Gastroesophageal sphincter (tissue), 4 donors: ENCODE results near the gene PCNT. TPM values are rescaled to one million over a fixed set of nuclear protein-coding genes. Genes with fewer than 3 reads are reported as not detected.

Experiments used
- ATAC-seq: fragments of 150-250 bp; one replicate; pipeline ENCODE4 v1.9.1; 2016; ENCODE audit warnings: mild to moderate bottlenecking, moderate library complexity
- H3K27ac ChIP-seq, 4 donors: fragments of 200-600 bp; sonication (generic) in 3 of 4; 1 replicate in 3 of 4; 2 replicates in 1 of 4; pipeline ENCODE4 v1.5.1; 2016 to 2019
- H3K27me3 ChIP-seq: fragments of 200-600 bp; sonication (generic); one replicate; pipeline ENCODE4 v1.5.1; 2019
- H3K36me3 ChIP-seq, 2 donors: fragments of 200-600 bp; sonication (generic); one replicate each; pipeline ENCODE4 v1.5.1; 2019; ENCODE audit warnings: control low read depth in 1 of 2
- H3K4me1 ChIP-seq, 3 donors: fragments of 200-600 bp; sonication (generic); 1 replicate in 2 of 3; 2 replicates in 1 of 3; pipeline ENCODE4 v1.5.1; 2016 to 2019; ENCODE audit warnings: control low read depth in 2 of 3
- H3K4me3 ChIP-seq, 2 donors: fragments of 200-600 bp; sonication (generic); one replicate each; pipeline ENCODE4 v1.5.1; 2019; ENCODE audit warnings: mild to moderate bottlenecking in 1 of 2, moderate library complexity in 1 of 2
- H3K9me3 ChIP-seq, 3 donors: fragments of 200-600 bp; sonication (generic); one replicate each; pipeline ENCODE4 v1.5.1; 2017 to 2019; ENCODE audit warnings: control low read depth in 2 of 3
- EP300 ChIP-seq: sonication (generic); formaldehyde crosslinking; IDR thresholded peaks from one replicate; pipeline ENCODE4 v1.6.1; 2017; ENCODE audit warnings: antibody characterized with exemption, mild to moderate bottlenecking
- POLR2A ChIP-seq, 2 donors: fragments of 450-650 bp; IDR thresholded peaks; one replicate each; pipeline ENCODE4 v1.6.1; 2017; ENCODE audit warnings: antibody characterized with exemption in 2 of 2, mild to moderate bottlenecking in 2 of 2, moderate library complexity in 1 of 2
- POLR2AphosphoS5 ChIP-seq: sonication (generic); formaldehyde crosslinking; IDR thresholded peaks from one replicate; pipeline ENCODE4 v1.6.1; 2017; ENCODE audit warnings: antibody characterized with exemption
- WGBS, 2 donors: methylation state at CpG; one replicate each; pipeline ENCODE4 v1.1.5; 2018; ENCODE audit warnings: low coverage in 1 of 2; 5-methylcytosine and 5-hydroxymethylcytosine counted together
- total RNA-seq, 4 donors: library from RNA; depleted of rRNA; stranded (reverse); fragments of >200 nt; gene quantifications; one replicate each; pipeline ENCODE4 v1.1.0, GENCODE V29; 2016
- TF ChIP-seq, protein P1 (sequence below), 4 experiments: fragments of 200-600 bp in 2 of 4; fragments of 450-650 bp in 2 of 4; sonication (generic) in 1 of 4; IDR thresholded peaks; one replicate each; pipeline ENCODE4 v1.5.1; 2017 to 2019; ENCODE audit warnings: antibody characterized with exemption in 4 of 4, mild to moderate bottlenecking in 2 of 4, moderate library complexity in 2 of 4

Gene PCNT
- total RNA-seq, 4 donors from 2014 or later = 24.3 to 31.1 (median 27.3) TPM

DNA sequence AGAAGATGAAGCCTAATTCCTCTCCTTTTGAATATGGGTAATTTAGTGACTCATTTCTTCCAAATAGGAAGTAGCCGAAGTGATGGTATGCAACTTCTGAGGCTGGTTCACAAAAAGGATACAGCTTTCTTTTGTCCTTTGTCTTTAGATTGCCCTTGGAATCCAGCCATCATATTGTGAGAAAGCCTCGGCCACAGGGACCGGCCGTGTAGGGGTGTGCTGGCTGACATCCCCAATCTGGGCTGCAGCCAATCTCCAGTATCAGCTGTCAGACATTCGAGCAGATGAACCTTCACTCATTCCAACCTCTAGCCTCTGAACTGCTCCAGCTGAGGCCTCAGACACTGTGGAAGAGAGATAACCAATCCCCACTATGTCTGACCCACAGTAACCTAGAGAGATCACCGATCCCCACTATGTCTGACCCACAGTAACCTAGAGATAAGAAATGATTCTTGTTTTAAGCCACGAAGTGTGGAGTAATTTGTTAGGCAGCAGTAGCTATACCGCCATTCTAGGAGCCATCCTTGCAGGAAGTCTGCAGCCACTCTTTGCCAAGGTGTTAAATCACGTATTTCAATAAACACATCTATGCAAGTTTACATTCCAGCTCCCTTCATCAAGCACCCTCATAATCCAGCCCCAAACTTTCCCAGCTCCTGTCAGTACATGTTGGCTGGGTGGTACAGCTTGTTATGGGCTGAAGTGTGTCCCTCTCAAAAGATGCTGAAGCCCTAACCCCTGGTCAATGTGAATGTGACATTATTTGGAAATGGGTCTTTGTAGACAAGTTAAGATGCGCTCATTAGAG, 131.8 kb downstream of the PCNT start:
- H3K27ac ChIP-seq = peak overlapping the region in 3 of 4 donors; percentile 18 to 95 (median 34)
- TF ChIP-seq, protein P1, sequence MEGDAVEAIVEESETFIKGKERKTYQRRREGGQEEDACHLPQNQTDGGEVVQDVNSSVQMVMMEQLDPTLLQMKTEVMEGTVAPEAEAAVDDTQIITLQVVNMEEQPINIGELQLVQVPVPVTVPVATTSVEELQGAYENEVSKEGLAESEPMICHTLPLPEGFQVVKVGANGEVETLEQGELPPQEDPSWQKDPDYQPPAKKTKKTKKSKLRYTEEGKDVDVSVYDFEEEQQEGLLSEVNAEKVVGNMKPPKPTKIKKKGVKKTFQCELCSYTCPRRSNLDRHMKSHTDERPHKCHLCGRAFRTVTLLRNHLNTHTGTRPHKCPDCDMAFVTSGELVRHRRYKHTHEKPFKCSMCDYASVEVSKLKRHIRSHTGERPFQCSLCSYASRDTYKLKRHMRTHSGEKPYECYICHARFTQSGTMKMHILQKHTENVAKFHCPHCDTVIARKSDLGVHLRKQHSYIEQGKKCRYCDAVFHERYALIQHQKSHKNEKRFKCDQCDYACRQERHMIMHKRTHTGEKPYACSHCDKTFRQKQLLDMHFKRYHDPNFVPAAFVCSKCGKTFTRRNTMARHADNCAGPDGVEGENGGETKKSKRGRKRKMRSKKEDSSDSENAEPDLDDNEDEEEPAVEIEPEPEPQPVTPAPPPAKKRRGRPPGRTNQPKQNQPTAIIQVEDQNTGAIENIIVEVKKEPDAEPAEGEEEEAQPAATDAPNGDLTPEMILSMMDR (IDR thresholded peaks at IDR 0.05) = no peak
- no peak for TF ChIP-seq POLR2A (IDR thresholded peaks at IDR 0.05)
- no peak for TF ChIP-seq POLR2AphosphoS5
- TF ChIP-seq EP300 = no peak
- no peak overlapping the region for H3K4me3 ChIP-seq
- peaks cover 0 to 57% (median 30%) of the 10 kb centered on the region in 3 donors for H3K4me1 ChIP-seq
- no peaks in the 10 kb centered on the region for H3K27me3 ChIP-seq
- no peak for ATAC-seq
- no peaks in the 10 kb centered on the region for H3K36me3 ChIP-seq
- H3K9me3 ChIP-seq = no peaks in the 10 kb centered on the region
- WGBS, 2 donors = 20 to 30% methylated on average over 5 to 9 of the region's 10 CpGs

DNA sequence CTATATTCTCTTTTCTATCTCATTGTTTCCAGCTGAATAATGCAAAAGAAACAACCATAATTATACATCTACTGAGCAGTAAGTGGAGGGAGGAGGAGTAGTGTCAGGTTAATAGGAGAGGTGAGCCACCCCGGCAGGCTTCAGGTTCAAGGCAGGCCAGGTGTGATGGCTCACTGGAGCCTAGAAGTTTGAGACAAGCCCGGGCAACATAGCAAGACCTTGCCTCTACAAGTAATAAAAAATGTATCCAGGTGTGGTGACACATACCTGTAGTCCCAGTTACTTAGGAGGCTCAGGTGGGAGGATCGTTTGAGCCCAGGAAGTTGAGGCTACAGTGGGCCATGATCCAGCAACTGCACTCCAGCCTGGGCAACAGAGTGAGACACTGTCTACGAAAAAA, 132.8 kb downstream of the PCNT start:
- 78 to 85% methylated on average over 3 to 4 of the region's 4 CpGs for WGBS, 2 donors
- H3K4me3 ChIP-seq = no peak overlapping the region
- peaks cover 0 to 66% (median 30%) of the 10 kb centered on the region in 3 donors for H3K4me1 ChIP-seq
- no peaks in the 10 kb centered on the region for H3K36me3 ChIP-seq
- no peak for TF ChIP-seq POLR2A (IDR thresholded peaks at IDR 0.05)
- TF ChIP-seq EP300 = no peak
- TF ChIP-seq, protein P1 (IDR thresholded peaks at IDR 0.05) = no peak
- TF ChIP-seq POLR2AphosphoS5 = no peak
- H3K9me3 ChIP-seq = no peaks in the 10 kb centered on the region
- no peaks in the 10 kb centered on the region for H3K27me3 ChIP-seq
- ATAC-seq = no peak
- peak overlapping the region in 3 of 4 donors; percentile 18 to 96 (median 95) for H3K27ac ChIP-seq

DNA sequence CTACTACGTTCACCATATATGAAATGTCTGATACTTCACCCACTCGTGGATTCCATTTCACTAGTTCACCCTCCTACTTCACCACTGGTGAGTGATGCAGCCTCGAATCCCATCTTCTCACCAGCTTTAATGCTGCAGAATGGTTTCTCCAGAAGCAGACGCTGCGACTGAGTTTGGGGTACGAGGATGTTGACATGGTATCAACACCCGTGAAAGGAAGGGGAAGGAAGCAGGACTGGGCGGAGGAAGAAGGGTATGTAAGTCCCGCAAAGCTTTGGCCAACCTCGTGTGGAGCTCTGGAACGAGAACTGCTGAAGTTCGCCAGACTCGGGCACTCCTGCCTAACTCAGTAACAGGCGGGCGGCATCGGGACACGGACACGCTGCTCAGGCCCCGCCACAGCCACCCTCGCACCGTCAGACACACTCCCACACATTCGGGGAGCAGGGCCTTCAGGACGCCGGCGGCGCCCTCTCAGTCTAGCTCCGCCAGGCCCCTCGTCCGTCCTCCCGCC, 133.9 kb downstream of the PCNT start:
- peak; percentile 6 for ATAC-seq
- H3K9me3 ChIP-seq = no peaks in the 10 kb centered on the region
- peak overlapping the region; percentile 87 to 96 (median 95) for H3K27ac ChIP-seq
- peak overlapping the region; percentile 75 to 100 for H3K4me3 ChIP-seq
- H3K4me1 ChIP-seq = peaks cover 0 to 76% (median 30%) of the 10 kb centered on the region in 3 donors
- TF ChIP-seq, protein P1 (IDR thresholded peaks at IDR 0.05) = no peak
- TF ChIP-seq POLR2A (IDR thresholded peaks at IDR 0.05) (no peak), POLR2AphosphoS5 (no peak), EP300 (no peak)
- no peaks in the 10 kb centered on the region for H3K36me3 ChIP-seq
- H3K27me3 ChIP-seq = no peaks in the 10 kb centered on the region
- 0 to 2% methylated on average over 2 to 4 of the region's 30 CpGs for WGBS, 2 donors

DNA sequence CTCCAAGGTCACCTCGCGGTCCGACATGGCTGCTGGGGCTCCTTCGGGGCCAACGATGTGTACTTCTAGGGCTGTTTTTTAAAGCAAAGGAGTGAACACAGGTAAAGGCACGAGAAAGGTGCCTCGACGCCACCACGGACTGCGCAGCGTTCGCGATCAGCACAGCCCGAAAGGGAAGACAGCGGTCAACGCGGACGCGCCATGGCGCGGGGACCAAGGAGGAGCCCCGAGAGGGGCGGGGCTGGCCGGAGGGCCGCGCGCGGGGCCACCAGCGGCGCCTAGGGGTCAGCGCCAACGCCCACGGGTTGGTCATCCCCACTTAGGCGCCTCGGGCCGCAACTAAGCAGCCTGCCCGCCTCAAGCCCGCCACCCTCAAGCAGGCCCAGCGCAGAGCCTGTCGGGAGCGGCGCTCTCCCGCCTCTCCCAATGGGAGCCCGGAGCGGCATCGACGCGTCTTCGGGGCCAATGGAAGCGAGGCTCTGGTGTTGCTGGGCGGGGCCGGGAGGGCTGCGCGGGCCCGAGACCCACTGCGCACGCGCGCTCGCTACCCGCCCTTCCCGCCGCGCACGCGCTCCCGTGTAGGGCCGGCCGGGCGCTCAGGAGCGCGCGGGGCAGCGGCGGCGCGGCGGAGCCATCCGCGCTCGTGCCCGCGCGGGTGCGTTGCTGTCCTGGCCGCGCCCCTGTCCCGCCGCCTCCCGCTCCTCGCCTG, 134.5 kb downstream of the PCNT start, which contains the start of gene DIP2A:
Gene DIP2A (plus strand): TSS at position 577 of the 709 bp plus-strand sequence. CDS start 241 bp downstream, outside the sequence.
- Histone ChIP-seq H3K9me3 (no peaks in the 10 kb centered on the region), H3K4me1 (peaks cover 0 to 76% (median 30%) of the 10 kb centered on the region in 3 donors), H3K27me3 (no peaks in the 10 kb centered on the region), H3K4me3 (peak within 1 kb of the TSS; percentile 79 to 100), H3K27ac (peak within 1 kb of the TSS; percentile 87 to 96 (median 95)), H3K36me3 (no peaks in the 10 kb centered on the region)
- TF ChIP-seq EP300 (no peak), POLR2AphosphoS5 (peak; percentile 78), POLR2A (IDR thresholded peaks at IDR 0.05) (peak; percentile 79 to 85)
- TF ChIP-seq, protein P1 (IDR thresholded peaks at IDR 0.05) = peak in 1 of 4 experiments; percentile 8
- no CpG with 5 or more reads among the region's 91 CpGs for WGBS, 2 donors
- peak; percentile 99 for ATAC-seq
